Endothelial cell of umbilical vein (primary cell): ENCODE results near the gene RAB3GAP2.

Experiments
- FOS ChIP-seq: IDR thresholded peaks from 2 replicates; pipeline ENCODE4 v1.6.1; 2011; ENCODE audit warnings: mild to moderate bottlenecking, low read length, moderate library complexity, borderline replicate concordance; ENCODE audit not compliant: insufficient read depth
- JUN ChIP-seq: IDR thresholded peaks from 2 replicates; pipeline ENCODE4 v1.6.1; 2011; ENCODE audit warnings: borderline replicate concordance, low read depth; ENCODE audit not compliant: insufficient read length, insufficient read depth
- POLR2A ChIP-seq: IDR thresholded peaks from 2 replicates; pipeline ENCODE4 v1.6.1; 2012; ENCODE audit warnings: low read depth, mild to moderate bottlenecking, control low read depth, low read length
- POLR2AphosphoS5 ChIP-seq: IDR thresholded peaks from 2 replicates; pipeline ENCODE4 v1.6.1; 2012; ENCODE audit warnings: low read depth, mild to moderate bottlenecking, control low read depth, low read length, moderate library complexity; ENCODE audit not compliant: insufficient read depth
- TF ChIP-seq, protein P1 (sequence below), 2 donors: IDR thresholded peaks; 1 replicate in 1 of 2; 2 replicates in 1 of 2; pipeline ENCODE4 v1.5.1; 2011; ENCODE audit warnings: low read length in 2 of 2, mild to moderate bottlenecking in 2 of 2, moderate library complexity in 2 of 2, control low read depth in 1 of 2, inconsistent platforms in 1 of 2, low read depth in 1 of 2; ENCODE audit not compliant: insufficient read depth in 1 of 2; ENCODE audit errors: extremely low read depth in 1 of 2

DNA sequence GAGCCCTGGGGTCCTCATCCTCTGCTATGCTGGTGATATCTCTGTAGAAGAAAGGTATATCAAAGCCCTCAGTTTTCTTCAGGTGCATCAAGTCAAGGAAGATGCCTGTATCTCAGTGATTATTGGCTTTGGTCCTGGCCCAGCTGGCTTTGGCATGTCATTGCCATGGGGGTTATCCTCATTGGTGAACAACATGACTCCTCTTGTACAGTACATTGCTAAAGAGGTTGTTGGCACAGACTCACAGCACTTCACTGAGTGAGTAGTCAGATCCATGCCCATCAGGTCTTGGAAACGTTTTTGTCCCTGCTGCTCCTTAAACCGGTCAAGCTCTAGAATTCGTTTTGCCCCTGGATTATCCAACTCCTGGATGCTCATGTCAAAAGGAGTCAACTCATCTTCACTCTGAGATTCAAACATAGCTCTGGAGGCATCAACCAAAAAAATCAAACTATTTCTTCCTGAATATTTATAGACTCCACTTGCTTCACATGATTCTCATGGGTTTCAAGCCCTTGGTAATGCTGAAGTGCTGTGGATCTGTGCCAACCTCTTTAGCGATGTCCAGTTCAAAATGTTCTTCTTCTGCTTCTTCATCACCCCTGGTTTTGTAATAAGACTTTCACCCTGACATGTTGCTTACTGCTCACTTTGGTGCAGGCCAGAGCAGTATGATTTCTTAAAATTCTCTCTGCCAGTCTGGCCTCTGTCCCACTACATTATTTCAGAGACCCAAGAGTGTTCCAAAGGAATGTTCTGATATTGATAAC is 43.0 kb upstream of the RAB3GAP2 start:
- TF ChIP-seq, protein P1, sequence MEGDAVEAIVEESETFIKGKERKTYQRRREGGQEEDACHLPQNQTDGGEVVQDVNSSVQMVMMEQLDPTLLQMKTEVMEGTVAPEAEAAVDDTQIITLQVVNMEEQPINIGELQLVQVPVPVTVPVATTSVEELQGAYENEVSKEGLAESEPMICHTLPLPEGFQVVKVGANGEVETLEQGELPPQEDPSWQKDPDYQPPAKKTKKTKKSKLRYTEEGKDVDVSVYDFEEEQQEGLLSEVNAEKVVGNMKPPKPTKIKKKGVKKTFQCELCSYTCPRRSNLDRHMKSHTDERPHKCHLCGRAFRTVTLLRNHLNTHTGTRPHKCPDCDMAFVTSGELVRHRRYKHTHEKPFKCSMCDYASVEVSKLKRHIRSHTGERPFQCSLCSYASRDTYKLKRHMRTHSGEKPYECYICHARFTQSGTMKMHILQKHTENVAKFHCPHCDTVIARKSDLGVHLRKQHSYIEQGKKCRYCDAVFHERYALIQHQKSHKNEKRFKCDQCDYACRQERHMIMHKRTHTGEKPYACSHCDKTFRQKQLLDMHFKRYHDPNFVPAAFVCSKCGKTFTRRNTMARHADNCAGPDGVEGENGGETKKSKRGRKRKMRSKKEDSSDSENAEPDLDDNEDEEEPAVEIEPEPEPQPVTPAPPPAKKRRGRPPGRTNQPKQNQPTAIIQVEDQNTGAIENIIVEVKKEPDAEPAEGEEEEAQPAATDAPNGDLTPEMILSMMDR (IDR thresholded peaks at IDR 0.05; ENCODE audit: extremely low read depth in 1 of 2, insufficient read depth in 1 of 2, low read depth in 1 of 2, low read length in 2 of 2), result no peak
- no peak for TF ChIP-seq POLR2A
- no peak for TF ChIP-seq FOS
- no peak for TF ChIP-seq POLR2AphosphoS5
- TF ChIP-seq JUN, result no peak
